GM12878 (cell line): ENCODE measurements around the gene ISOC2. TPM values are rescaled to one million over a fixed set of nuclear protein-coding genes. Genes with fewer than 3 reads are reported as not detected.

Experiments
- BACH1 ChIP-seq: fragments of 450-650 bp; IDR thresholded peaks from 2 replicates; pipeline ENCODE4 v1.6.1; 2017; ENCODE audit warnings: mild to moderate bottlenecking, borderline replicate concordance
- BHLHE40 ChIP-seq, 2 experiments: fragments of 450-650 bp in 1 of 2; IDR thresholded peaks; 2 replicates each; pipeline ENCODE4 v1.6.1; 2011 to 2017; ENCODE audit warnings: low read depth in 2 of 2, borderline replicate concordance in 1 of 2, improper control_type of control experiment in 1 of 2, low read length in 1 of 2, mild to moderate bottlenecking in 1 of 2
- CBFB ChIP-seq: IDR thresholded peaks from 2 replicates; pipeline ENCODE4 v1.6.1; 2016; ENCODE audit warnings: antibody characterized with exemption, low read depth
- CHD1 ChIP-seq: IDR thresholded peaks from 2 replicates; pipeline ENCODE4 v1.6.1; 2012; ENCODE audit warnings: low read depth, low read length, improper control_type of control experiment
- CHD4 ChIP-seq: fragments of 200-600 bp; sonication (generic); IDR thresholded peaks from 2 replicates; pipeline ENCODE4 v1.6.1; 2016; ENCODE audit warnings: mild to moderate bottlenecking
- CREB1 ChIP-seq: IDR thresholded peaks from 2 replicates; pipeline ENCODE4 v1.6.1; 2012; ENCODE audit warnings: low read depth, mild to moderate bottlenecking, inconsistent platforms
- FOXM1 ChIP-seq: IDR thresholded peaks from 2 replicates; pipeline ENCODE4 v1.6.1; 2012; ENCODE audit warnings: low read depth, mild to moderate bottlenecking, inconsistent platforms, low read length, moderate library complexity
- KAT2A ChIP-seq: conservative IDR thresholded peaks from 2 replicates; pipeline ENCODE4 v1.6.1; 2011; ENCODE audit warnings: low read depth, low read length; ENCODE audit not compliant: control insufficient read depth
- KLF5 ChIP-seq: fragments of 450-650 bp; IDR thresholded peaks from 2 replicates; pipeline ENCODE4 v1.6.1; 2014; ENCODE audit warnings: mild to moderate bottlenecking; ENCODE audit not compliant: partially characterized antibody
- NFYA ChIP-seq: IDR thresholded peaks from 2 replicates; pipeline ENCODE4 v1.6.1; 2011; ENCODE audit warnings: low read depth, mild to moderate bottlenecking, low read length, improper control_type of control experiment, borderline replicate concordance
- NR2C1 ChIP-seq: fragments of 450-650 bp; IDR thresholded peaks from 2 replicates; pipeline ENCODE4 v1.6.1; 2017; ENCODE audit warnings: antibody characterized with exemption, mild to moderate bottlenecking, moderate library complexity
- PAX8 ChIP-seq: fragments of 450-650 bp; IDR thresholded peaks from 2 replicates; pipeline ENCODE4 v1.6.1; 2017; ENCODE audit warnings: mild to moderate bottlenecking, moderate library complexity
- RB1 ChIP-seq: fragments of 450-650 bp; formaldehyde crosslinking; IDR thresholded peaks from 2 replicates; pipeline ENCODE4 v1.6.1; 2017; ENCODE audit warnings: mild to moderate bottlenecking, borderline replicate concordance
- RBBP5 ChIP-seq: fragments of 200-600 bp; sonication (generic); conservative IDR thresholded peaks from 2 replicates; pipeline ENCODE4 v1.6.1; 2016
- RCOR1 ChIP-seq: conservative IDR thresholded peaks from 2 replicates; pipeline ENCODE4 v1.6.1; 2012; ENCODE audit warnings: low read depth, low read length, improper control_type of control experiment
- RELA ChIP-seq: fragments of 450-650 bp; IDR thresholded peaks from 2 replicates; pipeline ENCODE4 v1.8.0; 2014; ENCODE audit warnings: borderline replicate concordance; ENCODE audit not compliant: partially characterized antibody
- SMAD5 ChIP-seq: IDR thresholded peaks from 2 replicates; pipeline ENCODE4 v1.6.1; 2016; ENCODE audit warnings: antibody characterized with exemption, low read depth
- SMC3 ChIP-seq: IDR thresholded peaks from 2 replicates; pipeline ENCODE4 v1.6.1; 2011; ENCODE audit warnings: low read length, improper control_type of control experiment, borderline replicate concordance
- SUPT20H ChIP-seq: IDR thresholded peaks from 2 replicates; pipeline ENCODE4 v1.6.1; 2011; ENCODE audit warnings: low read depth, mild to moderate bottlenecking, low read length, moderate library complexity, borderline replicate concordance; ENCODE audit not compliant: control insufficient read depth
- SUZ12 ChIP-seq: fragments of 200-600 bp; sonication (generic); IDR thresholded peaks from one replicate; pipeline ENCODE4 v1.6.1; 2018; ENCODE audit warnings: antibody characterized with exemption, mild to moderate bottlenecking; ENCODE audit not compliant: unreplicated experiment
- TARDBP ChIP-seq: IDR thresholded peaks from 2 replicates; pipeline ENCODE4 v1.6.1; 2016; ENCODE audit warnings: borderline replicate concordance
- TCF3 ChIP-seq: IDR thresholded peaks from 2 replicates; pipeline ENCODE4 v1.6.1; 2012; ENCODE audit warnings: low read depth, mild to moderate bottlenecking, low read length, borderline replicate concordance; ENCODE audit not compliant: insufficient read depth
- ZBTB33 ChIP-seq: fragments of 450-650 bp; IDR thresholded peaks from 2 replicates; pipeline ENCODE4 v1.6.1; 2017; ENCODE audit warnings: mild to moderate bottlenecking
- ZNF384 ChIP-seq: IDR thresholded peaks from 2 replicates; pipeline ENCODE4 v1.6.1; 2012; ENCODE audit warnings: low read depth, mild to moderate bottlenecking, low read length, improper control_type of control experiment, borderline replicate concordance
- polyA plus RNA-seq, 11 experiments: library from polyadenylated mRNA; depleted of rRNA in 4 of 11; unstranded in 6 of 11; stranded (reverse) in 5 of 11; fragments of >200 nt; fragmentation: Nextera tagmentation in 4 of 11; fragmentation: Illumina TruSeq in 1 of 11; extraction: Ambion mirVana in 4 of 11; extraction: Trizol in 1 of 11; gene quantifications; 1 replicate in 1 of 11; 2 replicates in 10 of 11; pipeline versions ENCODE4 v1.2.1 to v1.2.3, GENCODE V29; 2011 to 2016; ENCODE audit warnings: inconsistent platforms in 2 of 11, missing spikeins in 2 of 11, low read depth in 1 of 11
- total RNA-seq, 4 experiments: library from RNA; depleted of rRNA in 3 of 4; stranded (reverse); fragments of >200 nt in 3 of 4; fragmentation: Illumina TruSeq in 1 of 4; extraction: Trizol in 1 of 4; gene quantifications; 2 replicates each; pipeline versions ENCODE4 v1.2.1 to v1.2.3, GENCODE V29; 2013 to 2021
- TF ChIP-seq, protein P1 (sequence below): fragments of 450-650 bp; formaldehyde crosslinking; IDR thresholded peaks from 2 replicates; pipeline ENCODE4 v1.4.0; 2020; ENCODE audit warnings: mild to moderate bottlenecking, moderate library complexity
- TF ChIP-seq, protein P2 (sequence below): IDR thresholded peaks from 2 replicates; pipeline ENCODE4 v1.6.1; 2012; ENCODE audit warnings: low read depth, low read length, improper control_type of control experiment

ISOC2 gene
- total and polyA plus RNA-seq, 10 of the 15 experiments (the other 5 are each of a cell fraction or from before 2014, with no cell fraction given) = 0.72 to 238 (median 56.9) TPM

GRCh38 chr19:55476100-55476775 lies 14.8 kb upstream of the ISOC2 start, which contains the start of gene ZNF628 (continued):
- peak; percentile 41 to 52; a peak in 1 of 4 replicates for TF ChIP-seq BHLHE40 (IDR thresholded peaks at IDR 0.05; ENCODE audit: borderline replicate concordance in 1 of 2, low read depth in 2 of 2, low read length in 1 of 2)
- TF ChIP-seq SUZ12 = no peak
- TF ChIP-seq CREB1 = peak; percentile 98
- TF ChIP-seq BACH1 = no peak
- no peak for TF ChIP-seq RCOR1
- no peak for TF ChIP-seq NFYA
- TF ChIP-seq, protein P1, sequence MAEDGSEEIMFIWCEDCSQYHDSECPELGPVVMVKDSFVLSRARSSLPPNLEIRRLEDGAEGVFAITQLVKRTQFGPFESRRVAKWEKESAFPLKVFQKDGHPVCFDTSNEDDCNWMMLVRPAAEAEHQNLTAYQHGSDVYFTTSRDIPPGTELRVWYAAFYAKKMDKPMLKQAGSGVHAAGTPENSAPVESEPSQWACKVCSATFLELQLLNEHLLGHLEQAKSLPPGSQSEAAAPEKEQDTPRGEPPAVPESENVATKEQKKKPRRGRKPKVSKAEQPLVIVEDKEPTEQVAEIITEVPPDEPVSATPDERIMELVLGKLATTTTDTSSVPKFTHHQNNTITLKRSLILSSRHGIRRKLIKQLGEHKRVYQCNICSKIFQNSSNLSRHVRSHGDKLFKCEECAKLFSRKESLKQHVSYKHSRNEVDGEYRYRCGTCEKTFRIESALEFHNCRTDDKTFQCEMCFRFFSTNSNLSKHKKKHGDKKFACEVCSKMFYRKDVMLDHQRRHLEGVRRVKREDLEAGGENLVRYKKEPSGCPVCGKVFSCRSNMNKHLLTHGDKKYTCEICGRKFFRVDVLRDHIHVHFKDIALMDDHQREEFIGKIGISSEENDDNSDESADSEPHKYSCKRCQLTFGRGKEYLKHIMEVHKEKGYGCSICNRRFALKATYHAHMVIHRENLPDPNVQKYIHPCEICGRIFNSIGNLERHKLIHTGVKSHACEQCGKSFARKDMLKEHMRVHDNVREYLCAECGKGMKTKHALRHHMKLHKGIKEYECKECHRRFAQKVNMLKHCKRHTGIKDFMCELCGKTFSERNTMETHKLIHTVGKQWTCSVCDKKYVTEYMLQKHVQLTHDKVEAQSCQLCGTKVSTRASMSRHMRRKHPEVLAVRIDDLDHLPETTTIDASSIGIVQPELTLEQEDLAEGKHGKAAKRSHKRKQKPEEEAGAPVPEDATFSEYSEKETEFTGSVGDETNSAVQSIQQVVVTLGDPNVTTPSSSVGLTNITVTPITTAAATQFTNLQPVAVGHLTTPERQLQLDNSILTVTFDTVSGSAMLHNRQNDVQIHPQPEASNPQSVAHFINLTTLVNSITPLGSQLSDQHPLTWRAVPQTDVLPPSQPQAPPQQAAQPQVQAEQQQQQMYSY = no peak
- TF ChIP-seq SMAD5 = no peak
- TF ChIP-seq KAT2A = no peak
- no peak for TF ChIP-seq CHD4
- TF ChIP-seq ZNF384 = no peak
- 0 out of 2 replicates have a peak, but pooled peaks have one; percentile 42 for TF ChIP-seq RB1
- TF ChIP-seq CHD1 = no peak
- no peak for TF ChIP-seq ZBTB33
- TF ChIP-seq, protein P2, sequence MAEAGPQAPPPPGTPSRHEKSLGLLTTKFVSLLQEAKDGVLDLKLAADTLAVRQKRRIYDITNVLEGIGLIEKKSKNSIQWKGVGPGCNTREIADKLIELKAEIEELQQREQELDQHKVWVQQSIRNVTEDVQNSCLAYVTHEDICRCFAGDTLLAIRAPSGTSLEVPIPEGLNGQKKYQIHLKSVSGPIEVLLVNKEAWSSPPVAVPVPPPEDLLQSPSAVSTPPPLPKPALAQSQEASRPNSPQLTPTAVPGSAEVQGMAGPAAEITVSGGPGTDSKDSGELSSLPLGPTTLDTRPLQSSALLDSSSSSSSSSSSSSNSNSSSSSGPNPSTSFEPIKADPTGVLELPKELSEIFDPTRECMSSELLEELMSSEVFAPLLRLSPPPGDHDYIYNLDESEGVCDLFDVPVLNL = no peak
- no peak; the same call in none of the 2 replicates for TF ChIP-seq NR2C1
- TF ChIP-seq PAX8 = no peak
- no peak for TF ChIP-seq RBBP5
- no peak for TF ChIP-seq RELA
- TF ChIP-seq SUPT20H = no peak
- TF ChIP-seq SMC3 = no peak
- TF ChIP-seq CBFB = peak; percentile 73; the same call in 1 of the 2 replicates
- no peak for TF ChIP-seq KLF5
- peak; percentile 86 for TF ChIP-seq TARDBP
- no peak for TF ChIP-seq TCF3
- no peak for TF ChIP-seq FOXM1
